ENCODE measurements around the gene DOCK4. TPM values are rescaled to one million over a fixed set of nuclear protein-coding genes. Genes with fewer than 3 reads are reported as not detected.

The DOCK4 gene
- total and polyA plus RNA-seq, 4 donors: 7.2 to 48.9 (median 12.8) TPM

DNA sequence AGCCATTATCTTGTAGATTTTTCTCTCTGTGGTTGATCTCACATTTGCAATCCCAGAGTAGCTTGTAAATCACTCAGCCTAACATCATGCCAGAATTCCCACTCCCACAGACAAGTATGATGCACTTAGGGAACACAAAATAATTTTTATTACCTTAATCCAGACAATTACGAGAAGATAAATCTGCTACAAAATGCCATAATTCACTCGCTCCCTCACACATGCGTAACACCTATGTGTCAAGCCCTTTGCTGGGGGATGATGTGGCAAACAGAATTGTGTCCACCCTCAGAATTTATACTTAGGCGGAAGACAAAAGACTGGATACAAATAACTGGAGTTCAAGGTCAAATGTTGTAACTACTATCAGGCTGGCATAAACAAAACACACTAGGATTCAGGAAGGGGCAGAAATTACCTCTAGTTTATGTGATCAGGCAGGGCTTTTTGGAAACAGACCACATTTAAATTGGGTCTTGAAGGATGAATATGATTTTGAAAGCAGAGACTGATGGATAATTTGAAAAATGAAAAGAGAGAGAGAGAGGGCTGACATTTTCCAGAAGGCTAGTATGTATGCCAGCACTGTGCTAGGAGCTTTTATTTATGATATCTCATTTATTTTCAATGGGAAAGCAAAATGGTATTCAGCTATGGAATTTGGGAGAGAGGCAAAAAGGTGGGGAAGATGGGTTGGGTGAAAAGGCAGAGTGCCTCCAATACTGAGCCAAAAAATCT, 69.8 kb downstream of the DOCK4 start:
- peaks cover 2 to 22% (median 10%) of the 10 kb centered on the region in 4 donors for H3K4me1 ChIP-seq (ENCODE audit: control insufficient read depth in 4 of 4, insufficient read depth in 4 of 4, low read length in 3 of 4)
- peak; percentile 48 to 50 for TF ChIP-seq HNF4A (conservative IDR thresholded peaks at IDR 0.05)
- no peak for TF ChIP-seq SP1 (IDR thresholded peaks at IDR 0.05)
- TF ChIP-seq, protein P1, sequence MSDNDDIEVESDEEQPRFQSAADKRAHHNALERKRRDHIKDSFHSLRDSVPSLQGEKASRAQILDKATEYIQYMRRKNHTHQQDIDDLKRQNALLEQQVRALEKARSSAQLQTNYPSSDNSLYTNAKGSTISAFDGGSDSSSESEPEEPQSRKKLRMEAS (IDR thresholded peaks at IDR 0.05): peak; percentile 10
- peak; percentile 36 for TF ChIP-seq NR2F2 (IDR thresholded peaks at IDR 0.05)
- no peak for TF ChIP-seq EGR1 (IDR thresholded peaks at IDR 0.05; ENCODE audit: low read depth in 2 of 2)
- TF ChIP-seq, protein P2, sequence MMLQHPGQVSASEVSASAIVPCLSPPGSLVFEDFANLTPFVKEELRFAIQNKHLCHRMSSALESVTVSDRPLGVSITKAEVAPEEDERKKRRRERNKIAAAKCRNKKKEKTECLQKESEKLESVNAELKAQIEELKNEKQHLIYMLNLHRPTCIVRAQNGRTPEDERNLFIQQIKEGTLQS (IDR thresholded peaks at IDR 0.05): no peak
- TF ChIP-seq JUND (IDR thresholded peaks at IDR 0.05): no peak
- no peak for TF ChIP-seq FOXA1 (IDR thresholded peaks at IDR 0.05)
- peak; percentile 34 to 52 for TF ChIP-seq RXRA (IDR thresholded peaks at IDR 0.05)
- peak; percentile 5 to 47 for TF ChIP-seq RAD21 (IDR thresholded peaks at IDR 0.05)
- H3K4me3 ChIP-seq (ENCODE audit: low read depth in 1 of 3, low read length in 3 of 3): no peak overlapping the region
- DNase-seq (ENCODE audit: low spot score): no peak
- no peaks in the 10 kb centered on the region for H3K36me3 ChIP-seq (ENCODE audit: control insufficient read depth in 4 of 4, insufficient read depth in 3 of 4, low read depth in 1 of 4, low read length in 3 of 4)
- WGBS: 74% methylated on average over 4 of the region's 4 CpGs
- H3K27me3 ChIP-seq (ENCODE audit: control insufficient read depth in 4 of 4, insufficient read depth in 4 of 4, low read length in 3 of 4): no peaks in the 10 kb centered on the region
- no peaks in the 10 kb centered on the region for H3K9me3 ChIP-seq (ENCODE audit: control insufficient read depth in 4 of 4, low read length in 3 of 4)
- peak overlapping the region; percentile 68 to 78 for H3K27ac ChIP-seq (ENCODE audit: low read depth in 1 of 2, low read length in 2 of 2)
- H3K9ac ChIP-seq (ENCODE audit: low read depth in 1 of 2, low read length in 2 of 2): peak overlapping the region in 1 of 2 donors; percentile 58

DNA sequence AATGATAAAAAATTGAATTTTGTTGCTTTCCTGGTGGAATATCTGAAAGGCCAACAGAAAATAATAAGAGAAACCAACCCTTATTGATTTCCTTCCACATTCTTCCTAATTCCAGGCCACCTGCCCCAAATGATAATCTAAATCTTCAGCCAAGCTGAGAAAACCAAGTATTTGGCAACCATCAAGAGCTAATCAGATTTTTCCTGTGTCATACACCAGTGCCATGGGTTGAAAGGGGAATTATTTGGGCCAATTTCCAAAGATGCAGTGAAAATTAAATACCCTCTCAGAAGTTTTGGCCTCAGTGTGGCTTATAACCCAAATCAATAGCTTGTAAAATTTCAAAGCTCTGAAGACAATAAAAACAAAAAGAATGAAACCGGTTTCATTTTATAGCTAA, 70.4 kb downstream of the DOCK4 start:
- Histone ChIP-seq H3K4me3 (ENCODE audit: low read depth in 1 of 3, low read length in 3 of 3) (no peak overlapping the region), H3K4me1 (ENCODE audit: control insufficient read depth in 4 of 4, insufficient read depth in 4 of 4, low read length in 3 of 4) (peaks cover 2 to 22% (median 10%) of the 10 kb centered on the region in 4 donors), H3K27ac (ENCODE audit: low read depth in 1 of 2, low read length in 2 of 2) (peak overlapping the region; percentile 68 to 78), H3K27me3 (ENCODE audit: control insufficient read depth in 4 of 4, insufficient read depth in 4 of 4, low read length in 3 of 4) (no peaks in the 10 kb centered on the region), H3K36me3 (ENCODE audit: control insufficient read depth in 4 of 4, insufficient read depth in 3 of 4, low read depth in 1 of 4, low read length in 3 of 4) (no peaks in the 10 kb centered on the region), H3K9ac (ENCODE audit: low read depth in 1 of 2, low read length in 2 of 2) (peak overlapping the region in 1 of 2 donors; percentile 58), H3K9me3 (ENCODE audit: control insufficient read depth in 4 of 4, low read length in 3 of 4) (no peaks in the 10 kb centered on the region)
- no peak for DNase-seq (ENCODE audit: low spot score)
- 49% methylated on average over 1 of the region's 1 CpG for WGBS
- TF ChIP-seq HNF4A (conservative IDR thresholded peaks at IDR 0.05) (peak; percentile 14 to 31), SP1 (IDR thresholded peaks at IDR 0.05) (no peak), RAD21 (IDR thresholded peaks at IDR 0.05) (no peak), FOXA1 (IDR thresholded peaks at IDR 0.05) (no peak), YY1 (IDR thresholded peaks at IDR 0.05) (peak; percentile 20)
- TF ChIP-seq, protein P3, sequence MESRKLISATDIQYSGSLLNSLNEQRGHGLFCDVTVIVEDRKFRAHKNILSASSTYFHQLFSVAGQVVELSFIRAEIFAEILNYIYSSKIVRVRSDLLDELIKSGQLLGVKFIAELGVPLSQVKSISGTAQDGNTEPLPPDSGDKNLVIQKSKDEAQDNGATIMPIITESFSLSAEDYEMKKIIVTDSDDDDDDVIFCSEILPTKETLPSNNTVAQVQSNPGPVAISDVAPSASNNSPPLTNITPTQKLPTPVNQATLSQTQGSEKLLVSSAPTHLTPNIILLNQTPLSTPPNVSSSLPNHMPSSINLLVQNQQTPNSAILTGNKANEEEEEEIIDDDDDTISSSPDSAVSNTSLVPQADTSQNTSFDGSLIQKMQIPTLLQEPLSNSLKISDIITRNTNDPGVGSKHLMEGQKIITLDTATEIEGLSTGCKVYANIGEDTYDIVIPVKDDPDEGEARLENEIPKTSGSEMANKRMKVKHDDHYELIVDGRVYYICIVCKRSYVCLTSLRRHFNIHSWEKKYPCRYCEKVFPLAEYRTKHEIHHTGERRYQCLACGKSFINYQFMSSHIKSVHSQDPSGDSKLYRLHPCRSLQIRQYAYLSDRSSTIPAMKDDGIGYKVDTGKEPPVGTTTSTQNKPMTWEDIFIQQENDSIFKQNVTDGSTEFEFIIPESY (IDR thresholded peaks at IDR 0.05): peak; percentile 18
- TF ChIP-seq, protein P1 (IDR thresholded peaks at IDR 0.05): peak; percentile 29

DNA sequence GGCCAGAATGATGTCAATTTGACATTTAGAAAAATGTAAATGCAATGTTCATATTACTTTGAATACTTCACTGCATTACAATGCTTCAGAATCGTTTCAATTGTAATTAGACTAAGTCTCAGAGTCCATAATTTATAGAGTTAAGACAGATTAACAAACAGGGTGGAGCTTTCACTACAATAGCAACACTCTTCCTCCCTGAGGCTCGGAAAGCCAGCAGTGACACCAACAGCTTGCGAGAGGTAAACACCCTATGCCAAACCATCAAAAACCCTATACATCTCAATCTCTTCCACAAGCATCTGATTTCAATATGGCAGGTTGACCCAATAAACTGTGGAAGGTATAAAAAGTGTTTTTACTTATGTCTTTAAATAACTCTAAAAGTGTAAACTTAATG, 72.2 kb downstream of the DOCK4 start:
- Histone ChIP-seq H3K4me1 (ENCODE audit: control insufficient read depth in 4 of 4, insufficient read depth in 4 of 4, low read length in 3 of 4) (peaks cover 4 to 37% (median 21%) of the 10 kb centered on the region in 4 donors), H3K27me3 (ENCODE audit: control insufficient read depth in 4 of 4, insufficient read depth in 4 of 4, low read length in 3 of 4) (no peaks in the 10 kb centered on the region), H3K27ac (ENCODE audit: low read depth in 1 of 2, low read length in 2 of 2) (no peak overlapping the region), H3K9ac (ENCODE audit: low read depth in 1 of 2, low read length in 2 of 2) (no peak overlapping the region), H3K9me3 (ENCODE audit: control insufficient read depth in 4 of 4, low read length in 3 of 4) (no peaks in the 10 kb centered on the region), H3K36me3 (ENCODE audit: control insufficient read depth in 4 of 4, insufficient read depth in 3 of 4, low read depth in 1 of 4, low read length in 3 of 4) (no peaks in the 10 kb centered on the region), H3K4me3 (ENCODE audit: low read depth in 1 of 3, low read length in 3 of 3) (no peak overlapping the region)
- DNase-seq (ENCODE audit: low spot score): no peak
- no peak for TF ChIP-seq NR2F2 (IDR thresholded peaks at IDR 0.05)
- no peak for TF ChIP-seq TAF1 (conservative IDR thresholded peaks at IDR 0.05)
- TF ChIP-seq, protein P3 (IDR thresholded peaks at IDR 0.05): no peak
- no peak for TF ChIP-seq EGR1 (IDR thresholded peaks at IDR 0.05; ENCODE audit: low read depth in 2 of 2)
- TF ChIP-seq HNF4G (IDR thresholded peaks at IDR 0.05): no peak
- TF ChIP-seq JUND (IDR thresholded peaks at IDR 0.05): no peak
- TF ChIP-seq, protein P4, sequence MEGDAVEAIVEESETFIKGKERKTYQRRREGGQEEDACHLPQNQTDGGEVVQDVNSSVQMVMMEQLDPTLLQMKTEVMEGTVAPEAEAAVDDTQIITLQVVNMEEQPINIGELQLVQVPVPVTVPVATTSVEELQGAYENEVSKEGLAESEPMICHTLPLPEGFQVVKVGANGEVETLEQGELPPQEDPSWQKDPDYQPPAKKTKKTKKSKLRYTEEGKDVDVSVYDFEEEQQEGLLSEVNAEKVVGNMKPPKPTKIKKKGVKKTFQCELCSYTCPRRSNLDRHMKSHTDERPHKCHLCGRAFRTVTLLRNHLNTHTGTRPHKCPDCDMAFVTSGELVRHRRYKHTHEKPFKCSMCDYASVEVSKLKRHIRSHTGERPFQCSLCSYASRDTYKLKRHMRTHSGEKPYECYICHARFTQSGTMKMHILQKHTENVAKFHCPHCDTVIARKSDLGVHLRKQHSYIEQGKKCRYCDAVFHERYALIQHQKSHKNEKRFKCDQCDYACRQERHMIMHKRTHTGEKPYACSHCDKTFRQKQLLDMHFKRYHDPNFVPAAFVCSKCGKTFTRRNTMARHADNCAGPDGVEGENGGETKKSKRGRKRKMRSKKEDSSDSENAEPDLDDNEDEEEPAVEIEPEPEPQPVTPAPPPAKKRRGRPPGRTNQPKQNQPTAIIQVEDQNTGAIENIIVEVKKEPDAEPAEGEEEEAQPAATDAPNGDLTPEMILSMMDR (IDR thresholded peaks at IDR 0.05; ENCODE audit: low read depth, low read length, missing input control): no peak
- TF ChIP-seq, protein P1 (IDR thresholded peaks at IDR 0.05): no peak
- no peak for TF ChIP-seq GABPA (IDR thresholded peaks at IDR 0.05 in 1 of 2, conservative IDR thresholded peaks at IDR 0.05 in 1 of 2)
- no peak for TF ChIP-seq FOXA2 (IDR thresholded peaks at IDR 0.05)
- TF ChIP-seq RXRA (IDR thresholded peaks at IDR 0.05): no peak
- TF ChIP-seq, protein P2 (IDR thresholded peaks at IDR 0.05): no peak
- TF ChIP-seq SP1 (IDR thresholded peaks at IDR 0.05): no peak
- no peak for TF ChIP-seq FOXA1 (IDR thresholded peaks at IDR 0.05)
- TF ChIP-seq RAD21 (IDR thresholded peaks at IDR 0.05): no peak
- TF ChIP-seq YY1 (IDR thresholded peaks at IDR 0.05): no peak
- WGBS: 89% methylated on average over 3 of the region's 3 CpGs

Data from liver (tissue), 9 donors.